HG03064 (cell line): ENCODE results near the gene CASKIN1.

ENCODE experiments used
- ATAC-seq: cut with Tn5 transposase; IDR thresholded peaks from one replicate; pipeline ENCODE4 v1.9.1; 2021; ENCODE audit warnings: low read depth; ENCODE audit not compliant: unreplicated experiment

Gene CASKIN1

GRCh38 chr16:2197765-2198164 is 1.4 kb upstream of the CASKIN1 start:
- ATAC-seq: no peak

DNA sequence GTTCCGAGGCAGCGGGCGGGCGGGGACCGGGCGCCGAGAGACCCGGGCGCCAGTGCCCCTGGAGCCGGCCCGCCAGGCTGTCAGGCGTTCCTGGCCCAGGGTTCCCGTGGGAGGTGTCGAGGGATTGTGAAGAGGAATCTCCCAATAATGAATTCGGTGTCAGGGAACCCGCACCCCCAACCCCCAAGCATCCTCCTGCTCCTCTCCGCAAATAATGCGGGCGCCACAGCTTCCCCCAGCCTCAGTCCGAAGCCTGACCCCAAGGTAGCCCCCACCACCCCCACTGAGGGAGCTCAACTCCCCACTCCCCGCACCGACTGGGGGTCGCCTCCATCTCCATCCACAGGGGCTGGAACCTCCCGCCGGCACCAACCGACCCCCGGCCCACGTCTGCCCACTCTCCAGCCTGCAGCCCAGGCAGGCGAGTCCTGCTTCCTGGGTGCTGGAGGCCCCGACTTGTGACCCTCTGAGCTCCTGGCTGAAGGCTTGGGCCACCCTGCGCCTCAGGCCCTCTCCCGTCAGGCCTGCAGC is 641 bp upstream of the CASKIN1 start:
- ATAC-seq: no peak

GRCh38 chr16:2195322-2196161 is 863 bp downstream of the CASKIN1 start:
- ATAC-seq: no peak

- ATAC-seq: no peak
Observed at GRCh38 chr16:2194852-2195321, 1.5 kb downstream of the CASKIN1 start.

DNA sequence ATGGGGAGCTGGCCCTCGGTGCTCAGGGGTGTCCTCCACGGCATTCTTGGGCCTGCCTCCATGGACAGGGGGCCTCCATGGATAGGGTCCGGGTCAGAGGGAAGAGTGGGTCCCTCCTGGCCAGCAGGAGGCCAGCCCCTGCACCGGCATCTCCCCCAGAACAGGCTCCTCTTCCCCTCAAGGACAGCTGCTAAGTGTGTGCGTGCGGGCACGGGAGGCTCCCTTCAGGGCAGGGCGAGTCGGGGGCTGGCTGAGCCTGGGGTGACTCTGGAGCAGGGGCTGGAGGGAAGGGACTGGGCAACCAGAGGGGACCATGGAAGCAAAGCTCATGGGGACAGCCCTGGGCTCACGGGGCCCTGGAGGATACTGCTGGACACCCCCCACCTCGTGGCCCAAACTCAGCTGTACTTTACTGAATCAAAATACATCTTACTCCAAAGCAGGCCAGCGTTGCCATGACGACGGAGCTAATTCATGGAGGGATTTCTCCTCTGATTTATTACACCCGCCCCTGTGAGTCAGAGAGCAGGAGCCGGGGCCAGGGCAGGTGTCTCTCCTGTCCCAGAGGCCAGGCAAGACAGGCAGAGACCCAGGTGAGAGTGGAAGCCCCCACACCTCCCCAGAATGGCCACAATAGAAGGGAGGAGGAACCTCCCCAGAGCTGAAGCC is 2.1 kb downstream of the CASKIN1 start:
- ATAC-seq: no peak

GRCh38 chr16:2191446-2191706 is 5.0 kb downstream of the CASKIN1 start:
- ATAC-seq: no peak

DNA sequence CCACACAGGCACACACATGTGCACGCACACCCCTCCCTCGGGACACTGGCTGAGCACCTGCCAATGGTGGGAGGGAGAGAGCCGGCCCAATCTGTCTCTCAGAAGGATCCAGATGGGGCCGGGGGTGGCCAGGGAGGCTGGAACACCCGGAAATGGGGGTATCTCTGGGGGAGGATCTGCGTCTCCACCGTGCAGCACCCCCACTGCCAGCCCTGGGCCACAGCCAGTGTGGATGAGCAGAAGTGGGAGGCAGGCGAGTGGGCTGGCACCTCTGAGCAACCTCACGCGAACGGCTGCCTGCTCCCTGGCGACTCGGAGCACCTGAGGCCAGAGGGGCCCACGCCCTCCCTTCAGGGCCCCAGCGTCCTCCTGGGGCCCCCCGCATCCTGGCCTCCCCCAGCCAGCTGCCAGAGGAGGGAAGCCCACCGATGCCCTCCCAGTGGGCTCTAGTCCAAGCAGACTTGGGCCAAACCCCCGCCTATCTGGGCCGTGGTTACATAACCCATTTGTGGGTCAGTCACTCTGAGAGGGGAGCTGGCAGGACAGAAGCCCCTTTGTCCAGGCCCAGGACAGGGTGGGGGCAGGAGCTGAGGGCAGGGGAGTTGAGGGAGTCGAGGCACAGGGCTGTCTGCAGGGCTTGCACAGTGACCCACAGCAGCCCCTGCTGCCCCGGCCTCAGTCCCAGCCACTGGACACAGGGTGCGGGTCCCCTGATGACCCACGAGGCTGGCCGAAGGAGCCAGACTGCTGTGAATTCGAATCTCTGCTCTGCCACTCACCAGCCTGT is 5.6 kb downstream of the CASKIN1 start:
- no peak for ATAC-seq

- no peak for ATAC-seq
Observed at GRCh38 chr16:2190002-2190658, 6.3 kb downstream of the CASKIN1 start.

DNA sequence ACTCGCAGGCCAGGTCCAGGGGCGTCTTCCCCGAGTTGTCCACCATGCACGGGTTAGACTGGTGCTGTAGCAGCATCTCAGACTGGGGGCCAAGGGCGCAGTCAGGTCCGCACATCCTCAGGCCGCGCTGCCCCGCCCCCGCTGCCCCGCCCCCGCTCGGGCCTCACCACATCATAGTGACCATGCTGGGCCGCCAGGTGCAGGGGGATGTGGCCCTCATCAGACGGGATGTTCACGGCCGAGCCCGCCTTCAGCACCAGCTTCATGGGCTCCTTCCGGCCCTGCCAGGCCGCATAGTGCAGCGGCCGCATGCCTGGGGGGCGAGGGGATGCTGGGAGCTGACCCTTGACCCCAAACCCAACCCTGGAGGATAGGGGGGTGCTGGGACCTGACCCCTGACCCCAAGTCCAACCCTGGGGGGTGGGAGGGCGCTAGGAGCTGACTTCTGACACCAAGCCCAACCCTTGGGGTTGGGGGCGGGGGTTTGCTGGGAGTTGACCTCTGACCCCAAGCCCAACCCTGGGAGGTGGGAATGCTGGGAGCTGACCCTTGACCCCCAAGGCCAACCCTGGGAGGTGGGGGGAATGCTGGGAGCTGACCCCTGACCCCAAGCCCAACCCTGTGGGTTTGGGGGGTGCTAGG is 7.0 kb downstream of the CASKIN1 start:
- ATAC-seq: no peak

GRCh38 chr16:2188395-2188794 is 8.0 kb downstream of the CASKIN1 start:
- ATAC-seq: no peak

- ATAC-seq: no peak
Observed at GRCh38 chr16:2187212-2187611, 9.2 kb downstream of the CASKIN1 start.

- ATAC-seq: no peak
Observed at GRCh38 chr16:2186505-2186904, 9.9 kb downstream of the CASKIN1 start.

- no peak for ATAC-seq
Observed at GRCh38 chr16:2186064-2186463, 10.3 kb downstream of the CASKIN1 start.

DNA sequence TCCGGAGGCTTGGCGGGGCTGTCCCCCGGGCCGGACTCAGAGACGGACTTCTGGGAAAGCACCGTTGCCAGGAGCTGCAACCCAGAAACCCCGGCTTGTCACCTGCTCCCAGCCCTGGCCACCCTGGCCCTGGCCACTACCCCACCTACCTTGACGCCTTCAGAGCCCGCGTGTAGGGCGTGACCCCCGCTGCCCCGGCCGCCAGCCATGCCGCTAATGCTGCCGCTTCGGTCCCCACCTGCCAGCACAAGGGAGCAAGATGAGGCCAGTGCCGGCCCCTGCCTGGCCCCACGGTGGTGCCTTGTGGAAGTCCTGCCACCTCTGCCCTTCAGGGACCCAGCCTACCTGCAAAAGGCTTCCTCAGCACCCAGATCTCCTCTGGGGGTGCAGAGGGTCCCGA is 11.4 kb downstream of the CASKIN1 start:
- no peak for ATAC-seq

GRCh38 chr16:2184346-2184745 is 12.1 kb downstream of the CASKIN1 start:
- no peak for ATAC-seq

DNA sequence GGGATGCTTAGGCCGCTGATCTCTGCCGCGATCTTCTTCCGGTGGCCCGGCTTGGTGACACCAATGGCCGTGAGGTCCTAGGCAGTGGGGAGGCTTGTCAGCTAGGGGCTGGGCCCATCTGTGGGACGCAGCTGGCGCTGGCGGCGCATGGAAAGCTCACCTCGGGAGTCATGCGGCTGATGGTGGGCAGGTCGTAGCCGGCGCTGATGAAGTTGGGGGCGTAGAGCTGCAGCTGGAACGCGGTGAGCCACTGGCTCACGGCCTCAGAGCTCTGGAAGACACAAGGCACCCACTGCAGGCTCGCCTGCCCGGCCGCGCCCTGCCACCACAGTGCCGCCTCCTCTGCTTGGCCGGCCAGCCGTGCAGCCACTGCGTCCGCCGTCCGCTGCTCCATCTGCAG is 12.7 kb downstream of the CASKIN1 start:
- ATAC-seq: no peak

- ATAC-seq: no peak
Observed at GRCh38 chr16:2181952-2182351, 14.5 kb downstream of the CASKIN1 start.

GRCh38 chr16:2180962-2181923 is 15.2 kb downstream of the CASKIN1 start:
- ATAC-seq: no peak

- ATAC-seq: no peak
Observed at GRCh38 chr16:2180461-2180860, 15.9 kb downstream of the CASKIN1 start.
